HepG2 (cell line): ENCODE results near the gene CYP4F2. TPM values are rescaled to one million over a fixed set of nuclear protein-coding genes. Genes with fewer than 3 reads are reported as not detected.

ENCODE experiments used
- BRF2 ChIP-seq: sonication (generic); formaldehyde crosslinking; IDR thresholded peaks from 2 replicates; pipeline ENCODE4 v1.8.1; 2022; ENCODE audit warnings: mild to moderate bottlenecking, missing genetic modification reagents
- EP300 ChIP-seq, 3 experiments: sonication (generic) in 1 of 3; formaldehyde crosslinking in 1 of 3; IDR thresholded peaks; 2 replicates each; pipeline versions ENCODE4 v1.5.1 to v1.6.1; 2011 to 2020; ENCODE audit warnings: low read depth in 2 of 3, low read length in 2 of 3, borderline replicate concordance in 1 of 3, improper control_type of control experiment in 1 of 3, mild to moderate bottlenecking in 1 of 3, missing genetic modification reagents in 1 of 3, moderate library complexity in 1 of 3
- ETV5 ChIP-seq: IDR thresholded peaks from 2 replicates; pipeline ENCODE4 v1.6.1; 2018; ENCODE audit warnings: missing biosample characterization, missing genetic modification reagents, inconsistent platforms, borderline replicate concordance
- FOXA3 ChIP-seq: IDR thresholded peaks from 2 replicates; pipeline ENCODE4 v1.6.1; 2016; ENCODE audit warnings: missing genetic modification reagents, missing compliant biosample characterization
- KDM3A ChIP-seq: IDR thresholded peaks from 2 replicates; pipeline ENCODE4 v1.6.1; 2018; ENCODE audit warnings: low read depth, missing compliant biosample characterization
- NFKBIZ ChIP-seq: IDR thresholded peaks from 2 replicates; pipeline ENCODE4 v1.6.1; 2018; ENCODE audit warnings: missing genetic modification reagents, missing compliant biosample characterization
- NONO ChIP-seq, 2 experiments: fragments of 450-650 bp in 1 of 2; sonication (generic) in 1 of 2; formaldehyde crosslinking in 1 of 2; IDR thresholded peaks in 1 of 2; conservative IDR thresholded peaks in 1 of 2; 2 replicates each; pipeline versions ENCODE4 v1.6.1 to v1.8.0; 2017 to 2022; ENCODE audit warnings: mild to moderate bottlenecking in 1 of 2, missing genetic modification reagents in 1 of 2, moderate library complexity in 1 of 2
- PLSCR1 ChIP-seq: sonication (generic); formaldehyde crosslinking; IDR thresholded peaks from 2 replicates; pipeline ENCODE4 v1.5.0; 2020; ENCODE audit warnings: missing genetic modification reagents, mild to moderate bottlenecking, borderline replicate concordance
- TFAP4 ChIP-seq: sonication (generic); IDR thresholded peaks from 2 replicates; pipeline ENCODE4 v1.6.1; 2016; ENCODE audit warnings: low read depth, borderline replicate concordance
- TRIM24 ChIP-seq: sonication (generic); formaldehyde crosslinking; IDR thresholded peaks from 2 replicates; pipeline ENCODE4 v1.8.0; 2022; ENCODE audit warnings: mild to moderate bottlenecking, missing genetic modification reagents
- UBTF ChIP-seq: sonication (generic); formaldehyde crosslinking; IDR thresholded peaks from 2 replicates; pipeline ENCODE4 v1.4.0; 2020; ENCODE audit warnings: mild to moderate bottlenecking, missing genetic modification reagents
- YEATS2 ChIP-seq: sonication (generic); formaldehyde crosslinking; IDR thresholded peaks from 2 replicates; pipeline ENCODE4 v1.4.0; 2020; ENCODE audit warnings: missing genetic modification reagents, borderline replicate concordance
- ZBTB49 ChIP-seq: sonication (generic); formaldehyde crosslinking; IDR thresholded peaks from 2 replicates; pipeline ENCODE4 v1.4.0; 2020; ENCODE audit warnings: missing genetic modification reagents, borderline replicate concordance
- ZNF414 ChIP-seq: sonication (generic); formaldehyde crosslinking; IDR thresholded peaks from 2 replicates; pipeline ENCODE4 v1.5.0; 2020; ENCODE audit warnings: missing genetic modification reagents
- ZNF572 ChIP-seq: sonication (generic); formaldehyde crosslinking; IDR thresholded peaks from 2 replicates; pipeline ENCODE4 v1.5.1; 2020; ENCODE audit warnings: mild to moderate bottlenecking, missing genetic modification reagents
- ZNF704 ChIP-seq: sonication (generic); formaldehyde crosslinking; IDR thresholded peaks from 2 replicates; pipeline ENCODE4 v1.8.1; 2023; ENCODE audit warnings: mild to moderate bottlenecking, inconsistent platforms, moderate library complexity, missing genetic modification reagents, borderline replicate concordance
- ZSCAN21 ChIP-seq: sonication (generic); formaldehyde crosslinking; IDR thresholded peaks from 2 replicates; pipeline ENCODE4 v1.8.0; 2022; ENCODE audit warnings: mild to moderate bottlenecking, missing genetic modification reagents, moderate library complexity, borderline replicate concordance
- polyA plus RNA-seq, 8 experiments: library from polyadenylated mRNA; depleted of rRNA in 3 of 8; stranded (reverse) in 7 of 8; unstranded in 1 of 8; fragments of >200 nt; fragmentation: Illumina TruSeq in 4 of 8; extraction: Trizol in 4 of 8; gene quantifications; 2 replicates each; pipeline versions ENCODE4 v1.2.1 to v1.2.3, GENCODE V29; 2011 to 2016; ENCODE audit warnings: low read depth in 4 of 8, missing spikeins in 1 of 8, mixed read lengths in 1 of 8; ENCODE audit not compliant: insufficient read depth in 1 of 8
- total RNA-seq, 5 experiments: library from RNA; depleted of rRNA; stranded (reverse); fragments of >200 nt; fragmentation: Illumina TruSeq; extraction: Trizol; gene quantifications; 2 replicates each; pipeline ENCODE4 v1.2.3, GENCODE V29; 2016; ENCODE audit warnings: low read depth in 1 of 5

CYP4F2 gene
- total and polyA plus RNA-seq, 2 of the 13 experiments (the other 11 are each of a cell fraction or from before 2014, with no cell fraction given), result 3.7 to 3.9 TPM

- no peak for TF ChIP-seq BRF2 (CRISPR knock-in tag)
- no peak for TF ChIP-seq NONO (IDR thresholded peaks at IDR 0.05)
- TF ChIP-seq NONO (CRISPR knock-in tag; conservative IDR thresholded peaks at IDR 0.05), result no peak
- 0 out of 2 replicates have a peak, but pooled peaks have one; percentile 73 for TF ChIP-seq ZSCAN21
- TF ChIP-seq YEATS2 (CRISPR knock-in tag), result no peak; the same call in 1 of the 2 replicates
- no peak for TF ChIP-seq ZNF414 (CRISPR knock-in tag)
- peak; percentile 79 for TF ChIP-seq FOXA3 (CRISPR knock-in tag)
- no peak for TF ChIP-seq NFKBIZ (CRISPR knock-in tag)
- peak in 1 of 2 experiments; percentile 30; a peak in 2 of 4 replicates for TF ChIP-seq EP300 (IDR thresholded peaks at IDR 0.05; ENCODE audit: low read depth in 2 of 2, low read length in 2 of 2)
- TF ChIP-seq EP300 (CRISPR knock-in tag; IDR thresholded peaks at IDR 0.05; ENCODE audit: borderline replicate concordance), result no peak; the same call in 1 of the 2 replicates
- 0 out of 2 replicates have a peak, but pooled peaks have one; percentile 88 for TF ChIP-seq ZNF572 (CRISPR knock-in tag)
- TF ChIP-seq UBTF, result peak; percentile 75
- TF ChIP-seq ETV5 (CRISPR knock-in tag), result peak; percentile 64; the same call in 1 of the 2 replicates
- no peak for TF ChIP-seq TRIM24 (CRISPR knock-in tag)
- TF ChIP-seq PLSCR1 (CRISPR knock-in tag), result no peak
- no peak for TF ChIP-seq ZNF704 (CRISPR knock-in tag)
- TF ChIP-seq ZBTB49 (CRISPR knock-in tag), result no peak
- TF ChIP-seq KDM3A (CRISPR knock-in tag), result 0 out of 2 replicates have a peak, but pooled peaks have one; percentile 51
- TF ChIP-seq TFAP4, result peak; percentile 80; the same call in 1 of the 2 replicates
These were observed 36.6 kb upstream of the CYP4F2 start, which contains the start of gene CYP4F11 (continued) for GRCh38 chr19:15934332-15935078.
